K562 (cell line): ENCODE data around the gene HIVEP1. TPM values are rescaled to one million over a fixed set of nuclear protein-coding genes. Genes with fewer than 3 reads are reported as not detected.

Source experiments
- ATAC-seq: fragments of 200-7000 bp; cut with Tn5 transposase; 3 replicates; pipeline ENCODE4 v1.9.1; 2020; ENCODE audit warnings: moderate library complexity
- BruUV-seq: library from RNA; stranded (reverse); fragments of 400-500 nt; replicated peaks from 2 replicates; lab custom pipeline; 2021; lab: Mats Ljungman, UMichigan
- CTCF ChIA-PET: fragments of 300-600 bp; formaldehyde crosslinking; extraction: SDS; loops from one replicate; lab custom pipeline; 2021; ENCODE audit warnings: low intra/inter-chr PET ratio; lab: Yijun Ruan, JAX
- POLR2A ChIA-PET: fragments of 300-600, 350-650 bp; sonication (Branson Sonifier 250); formaldehyde crosslinking; extraction: SDS; loops from one replicate; lab custom pipeline; 2021; ENCODE audit warnings: antibody characterized with exemption, inconsistent platforms; lab: Yijun Ruan, JAX
- DNase-seq, 4 experiments: peaks; one replicate each; pipeline versions ENCODE4 v3.0.0 to v3.0.0-alpha.2; 2011 to 2018; ENCODE audit warnings: low spot score in 3 of 4, mixed read lengths in 3 of 4; ENCODE audit errors: extremely low read depth in 1 of 4
- FAIRE-seq: peaks from 2 replicates; lab custom pipeline; 2011; peaks lifted over from hg19 to GRCh38; lab: Jason Lieb, UNC
- H2AFZ ChIP-seq: 2 replicates; pipeline ENCODE4 v1.6.0; 2011; ENCODE audit warnings: low read depth, low read length, control low read depth, inconsistent platforms
- H3K27ac ChIP-seq: fragments of 200-600 bp; 3 replicates; pipeline ENCODE4 v1.8.0; 2011; ENCODE audit warnings: low read depth, mild to moderate bottlenecking, control low read depth, inconsistent platforms, low read length, moderate library complexity, mixed read lengths; ENCODE audit errors: extremely low read depth
- H3K27me3 ChIP-seq, 2 experiments: fragments of 300-600 bp in 1 of 2; 2 replicates in 1 of 2; 3 replicates in 1 of 2; pipeline versions ENCODE4 v1.6.0 to v1.8.0; 2011; ENCODE audit warnings: inconsistent platforms in 2 of 2, low read length in 2 of 2, mild to moderate bottlenecking in 1 of 2, mixed read lengths in 1 of 2, moderate library complexity in 1 of 2; ENCODE audit not compliant: control insufficient read depth in 2 of 2, insufficient read depth in 2 of 2
- H3K36me3 ChIP-seq: fragments of 300-600 bp; 3 replicates; pipeline ENCODE4 v1.8.0; 2011; ENCODE audit warnings: mild to moderate bottlenecking, low read length, inconsistent platforms; ENCODE audit not compliant: control insufficient read depth, insufficient read depth
- H3K4me1 ChIP-seq, 2 experiments: fragments of 200-600 bp in 1 of 2; replicated peaks in 1 of 2; 2 replicates in 1 of 2; 3 replicates in 1 of 2; pipeline versions ENCODE4 v1.5.1 to v1.8.0; 2011; ENCODE audit warnings: inconsistent platforms in 2 of 2, low read length in 2 of 2, mild to moderate bottlenecking in 1 of 2, mixed read lengths in 1 of 2, moderate library complexity in 1 of 2; ENCODE audit not compliant: control insufficient read depth in 2 of 2, insufficient read depth in 2 of 2
- H3K4me2 ChIP-seq: 2 replicates; pipeline ENCODE4 v1.6.1; 2011; ENCODE audit warnings: low read length, control low read depth, inconsistent platforms, mixed read lengths; ENCODE audit not compliant: insufficient read depth
- H3K4me3 ChIP-seq: fragments of 200-600 bp; sonication (generic), shearing (Covaris generic); 2 replicates; pipeline ENCODE4 v1.5.1; 2016; ENCODE audit warnings: control low read depth, inconsistent platforms
- H3K79me2 ChIP-seq: fragments of 200-600 bp; 3 replicates; pipeline ENCODE4 v1.8.0; 2011; ENCODE audit warnings: low read length, inconsistent platforms; ENCODE audit not compliant: control insufficient read depth, insufficient read depth
- H3K9ac ChIP-seq, 2 experiments: 2 replicates each; pipeline versions ENCODE4 v1.6.0 to v1.6.1; 2011; ENCODE audit warnings: low read depth in 2 of 2, low read length in 2 of 2, control low read depth in 1 of 2, inconsistent platforms in 1 of 2, mild to moderate bottlenecking in 1 of 2, mixed read lengths in 1 of 2; ENCODE audit not compliant: insufficient read depth in 1 of 2
- H3K9me1 ChIP-seq: one replicate; pipeline ENCODE4 v1.6.0; 2011; ENCODE audit warnings: inconsistent platforms, mild to moderate bottlenecking, low read length, moderate library complexity; ENCODE audit not compliant: control insufficient read depth, insufficient read depth
- H3K9me3 ChIP-seq: replicated peaks from 2 replicates; pipeline ENCODE4 v1.5.1; 2011; ENCODE audit warnings: low read depth, low read length, inconsistent platforms; ENCODE audit not compliant: control insufficient read depth, insufficient read depth
- H4K20me1 ChIP-seq: replicated peaks from 2 replicates; pipeline ENCODE4 v1.6.1; 2011; ENCODE audit warnings: low read length, inconsistent platforms, mixed read lengths; ENCODE audit not compliant: control insufficient read depth, insufficient read depth
- E2F3 ChIP-seq: fragments of 250-450 bp; sonication (Bioruptor Pico); IDR thresholded peaks from 2 replicates; pipeline ENCODE4 v1.4.0; 2020; ENCODE audit warnings: mild to moderate bottlenecking
- EWSR1 ChIP-seq: fragments of 450-650 bp; IDR thresholded peaks from 2 replicates; pipeline ENCODE4 v1.6.1; 2018; ENCODE audit warnings: borderline replicate concordance, mild to moderate bottlenecking, low read depth, moderate library complexity; ENCODE audit not compliant: partially characterized antibody
- HMG20A ChIP-seq: fragments of 450-650 bp; formaldehyde crosslinking; conservative IDR thresholded peaks from 2 replicates; pipeline ENCODE4 v1.4.0; 2020; ENCODE audit warnings: mild to moderate bottlenecking, mixed read lengths
- KLF13 ChIP-seq: fragments of 450-650 bp; IDR thresholded peaks from 2 replicates; pipeline ENCODE4 v1.6.1; 2016; ENCODE audit warnings: missing genetic modification characterization, low read depth, mild to moderate bottlenecking, missing compliant biosample characterization, moderate library complexity, borderline replicate concordance
- NFE2L1 ChIP-seq: fragments of 450-650 bp; IDR thresholded peaks from 2 replicates; pipeline ENCODE4 v1.6.1; 2016; ENCODE audit warnings: missing genetic modification characterization, low read depth, mild to moderate bottlenecking, missing compliant biosample characterization, moderate library complexity, borderline replicate concordance
- PTTG1 ChIP-seq: fragments of 450-650 bp; IDR thresholded peaks from 2 replicates; pipeline ENCODE4 v1.6.1; 2016; ENCODE audit warnings: low read depth, mild to moderate bottlenecking, missing genetic modification characterization, missing compliant biosample characterization
- RFX1 ChIP-seq: fragments of 450-650 bp; IDR thresholded peaks from 2 replicates; pipeline ENCODE4 v1.6.1; 2016; ENCODE audit warnings: mild to moderate bottlenecking, moderate library complexity
- SMARCA5 ChIP-seq: fragments of 450-650 bp; IDR thresholded peaks from 2 replicates; pipeline ENCODE4 v1.6.1; 2016
- SMARCE1 ChIP-seq: fragments of 450-650 bp; IDR thresholded peaks from 2 replicates; pipeline ENCODE4 v1.7.1; 2016; ENCODE audit warnings: mild to moderate bottlenecking
- STAG1 ChIP-seq: sonication (generic); formaldehyde crosslinking; IDR thresholded peaks from 2 replicates; pipeline ENCODE4 v1.5.0; 2020; ENCODE audit warnings: missing genetic modification reagents, borderline replicate concordance
- ZNF436 ChIP-seq: fragments of 250-450, 450-650 bp; sonication (Bioruptor Pico); formaldehyde crosslinking; IDR thresholded peaks from 2 replicates; pipeline ENCODE4 v1.7.0; 2020; ENCODE audit warnings: mild to moderate bottlenecking
- WGBS: fragments of 100-300 bp; shearing (Covaris generic); methylation state at CpG from one replicate; pipeline ENCODE4 v1.1.6; 2016; ENCODE audit warnings: low coverage, mixed read lengths; ENCODE audit not compliant: insufficient coverage; ENCODE audit errors: missing lambda C conversion rate; 5-methylcytosine and 5-hydroxymethylcytosine counted together
- in situ Hi-C: fragments of 300-500 bp; cut with MboI; formaldehyde crosslinking; loops from 4 replicates; pipeline ENCODE4 v1.15.0; 2018; ENCODE audit warnings: inconsistent platforms, mixed read lengths
- intact Hi-C: fragments of 100-400 bp; cut with micrococcal nuclease; formaldehyde crosslinking; loops from 2 replicates; pipeline ENCODE4 v1.14.2; 2022
- polyA plus RNA-seq, 8 experiments: library from polyadenylated mRNA; depleted of rRNA in 4 of 8; stranded (reverse) in 5 of 8; unstranded in 3 of 8; fragments of >200 nt; fragmentation: Nextera tagmentation in 2 of 8; fragmentation: Illumina TruSeq in 1 of 8; extraction: Ambion mirVana in 2 of 8; extraction: Trizol in 1 of 8; gene quantifications; 2 replicates each; pipeline versions ENCODE4 v1.2.1 to v1.2.3, GENCODE V29; 2011 to 2014; ENCODE audit warnings: inconsistent platforms in 1 of 8, missing spikeins in 1 of 8
- total RNA-seq, 7 experiments: library from RNA; depleted of rRNA in 6 of 7; stranded (reverse); fragments of >200 nt in 6 of 7; fragmentation: Illumina TruSeq in 2 of 7; extraction: Trizol in 2 of 7; gene quantifications; 2 replicates each; pipeline versions ENCODE4 v1.2.1 to v1.2.3, GENCODE V29; 2011 to 2021; ENCODE audit warnings: low replicate concordance in 1 of 7
- TF ChIP-seq, protein P1 (sequence below), 3 experiments: fragments of 200-800 bp in 1 of 3; sonication (Bioruptor generic) in 1 of 3; sonication (generic) in 1 of 3; formaldehyde crosslinking in 1 of 3; IDR thresholded peaks; 2 replicates each; pipeline versions ENCODE4 v1.6.1 to v1.8.0; 2016 to 2022; ENCODE audit warnings: mild to moderate bottlenecking in 2 of 3, missing compliant biosample characterization in 2 of 3, missing genetic modification characterization in 2 of 3, missing genetic modification reagents in 1 of 3
- TF ChIP-seq, protein P2 (sequence below): fragments of 450-650 bp; IDR thresholded peaks from 2 replicates; pipeline ENCODE4 v1.6.1; 2016; ENCODE audit warnings: low read depth

Gene HIVEP1
- total and polyA plus RNA-seq, 9 of the 15 experiments (the other 6 are each of a cell fraction or from before 2014, with no cell fraction given), result 6.0 to 33.3 (median 21.7) TPM

DNA sequence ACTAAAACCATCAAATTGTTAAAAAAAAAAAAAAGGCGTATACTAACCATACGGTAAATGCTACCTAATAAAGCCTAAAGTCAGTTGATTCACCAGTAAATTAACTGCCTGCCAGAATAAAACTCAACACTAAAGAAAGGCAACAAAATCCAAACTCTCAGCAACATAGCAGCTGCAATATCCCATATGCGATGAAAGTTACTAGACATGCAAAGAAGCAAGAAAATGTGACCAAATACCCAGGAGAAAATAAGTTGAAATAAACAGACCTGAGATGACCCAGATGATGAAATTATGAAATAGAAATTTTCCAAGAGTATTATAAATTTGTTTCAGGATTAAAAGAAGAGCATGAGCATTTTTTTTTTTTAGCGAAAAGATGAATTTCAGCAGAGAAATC lies 174.4 kb downstream of the HIVEP1 start:
- intact Hi-C loops (no loop called here), in situ Hi-C loops (no loop called here)
- H4K20me1 ChIP-seq, result no peaks in the 10 kb centered on the region
- H3K9me1 ChIP-seq, result no peaks in the 10 kb centered on the region
- no peak overlapping the region for H3K27ac ChIP-seq
- H2AFZ ChIP-seq, result no peak overlapping the region
- ATAC-seq (no peak), FAIRE-seq (no peak), DNase-seq (no peak)
- H3K27me3 ChIP-seq, result peaks cover 6 to 11% of the 10 kb centered on the region in 2 experiments; a peak in 2 of 5 replicates
- WGBS, result 0% methylated on average over 3 of the region's 4 CpGs
- H3K36me3 ChIP-seq, result no peaks in the 10 kb centered on the region
- H3K79me2 ChIP-seq, result no peaks in the 10 kb centered on the region
- ChIA-PET POLR2A (no interaction called here), CTCF (interaction anchor here (0.7 kb wide), 1 partner anchor 44 kb away, joined by 3 read pairs; no protein-coding TSS in a partner anchor)
- H3K4me3 ChIP-seq, result no peak overlapping the region
- no peak overlapping the region for H3K4me2 ChIP-seq
- H3K9me3 ChIP-seq, result no peaks in the 10 kb centered on the region
- no TSS peak for BruUV-seq
- H3K4me1 ChIP-seq, result no peaks in the 10 kb centered on the region
- no peak overlapping the region for H3K9ac ChIP-seq
- TF ChIP-seq HMG20A (CRISPR knock-in tag) (no peak), ZNF436 (CRISPR knock-in tag) (no peak), STAG1 (CRISPR knock-in tag) (no peak), RFX1 (no peak), NFE2L1 (no peak), PTTG1 (tag) (no peak), KLF13 (tag) (no peak), SMARCA5 (no peak), SMARCE1 (no peak), E2F3 (CRISPR knock-in tag) (no peak), EWSR1 (no peak)
- TF ChIP-seq, protein P1, sequence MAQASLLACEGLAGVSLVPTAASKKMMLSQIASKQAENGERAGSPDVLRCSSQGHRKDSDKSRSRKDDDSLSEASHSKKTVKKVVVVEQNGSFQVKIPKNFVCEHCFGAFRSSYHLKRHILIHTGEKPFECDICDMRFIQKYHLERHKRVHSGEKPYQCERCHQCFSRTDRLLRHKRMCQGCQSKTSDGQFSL (CRISPR knock-in tag; IDR thresholded peaks at IDR 0.05), result no peak
- TF ChIP-seq, protein P1 (tag; IDR thresholded peaks at IDR 0.05), result no peak
- TF ChIP-seq, protein P2, sequence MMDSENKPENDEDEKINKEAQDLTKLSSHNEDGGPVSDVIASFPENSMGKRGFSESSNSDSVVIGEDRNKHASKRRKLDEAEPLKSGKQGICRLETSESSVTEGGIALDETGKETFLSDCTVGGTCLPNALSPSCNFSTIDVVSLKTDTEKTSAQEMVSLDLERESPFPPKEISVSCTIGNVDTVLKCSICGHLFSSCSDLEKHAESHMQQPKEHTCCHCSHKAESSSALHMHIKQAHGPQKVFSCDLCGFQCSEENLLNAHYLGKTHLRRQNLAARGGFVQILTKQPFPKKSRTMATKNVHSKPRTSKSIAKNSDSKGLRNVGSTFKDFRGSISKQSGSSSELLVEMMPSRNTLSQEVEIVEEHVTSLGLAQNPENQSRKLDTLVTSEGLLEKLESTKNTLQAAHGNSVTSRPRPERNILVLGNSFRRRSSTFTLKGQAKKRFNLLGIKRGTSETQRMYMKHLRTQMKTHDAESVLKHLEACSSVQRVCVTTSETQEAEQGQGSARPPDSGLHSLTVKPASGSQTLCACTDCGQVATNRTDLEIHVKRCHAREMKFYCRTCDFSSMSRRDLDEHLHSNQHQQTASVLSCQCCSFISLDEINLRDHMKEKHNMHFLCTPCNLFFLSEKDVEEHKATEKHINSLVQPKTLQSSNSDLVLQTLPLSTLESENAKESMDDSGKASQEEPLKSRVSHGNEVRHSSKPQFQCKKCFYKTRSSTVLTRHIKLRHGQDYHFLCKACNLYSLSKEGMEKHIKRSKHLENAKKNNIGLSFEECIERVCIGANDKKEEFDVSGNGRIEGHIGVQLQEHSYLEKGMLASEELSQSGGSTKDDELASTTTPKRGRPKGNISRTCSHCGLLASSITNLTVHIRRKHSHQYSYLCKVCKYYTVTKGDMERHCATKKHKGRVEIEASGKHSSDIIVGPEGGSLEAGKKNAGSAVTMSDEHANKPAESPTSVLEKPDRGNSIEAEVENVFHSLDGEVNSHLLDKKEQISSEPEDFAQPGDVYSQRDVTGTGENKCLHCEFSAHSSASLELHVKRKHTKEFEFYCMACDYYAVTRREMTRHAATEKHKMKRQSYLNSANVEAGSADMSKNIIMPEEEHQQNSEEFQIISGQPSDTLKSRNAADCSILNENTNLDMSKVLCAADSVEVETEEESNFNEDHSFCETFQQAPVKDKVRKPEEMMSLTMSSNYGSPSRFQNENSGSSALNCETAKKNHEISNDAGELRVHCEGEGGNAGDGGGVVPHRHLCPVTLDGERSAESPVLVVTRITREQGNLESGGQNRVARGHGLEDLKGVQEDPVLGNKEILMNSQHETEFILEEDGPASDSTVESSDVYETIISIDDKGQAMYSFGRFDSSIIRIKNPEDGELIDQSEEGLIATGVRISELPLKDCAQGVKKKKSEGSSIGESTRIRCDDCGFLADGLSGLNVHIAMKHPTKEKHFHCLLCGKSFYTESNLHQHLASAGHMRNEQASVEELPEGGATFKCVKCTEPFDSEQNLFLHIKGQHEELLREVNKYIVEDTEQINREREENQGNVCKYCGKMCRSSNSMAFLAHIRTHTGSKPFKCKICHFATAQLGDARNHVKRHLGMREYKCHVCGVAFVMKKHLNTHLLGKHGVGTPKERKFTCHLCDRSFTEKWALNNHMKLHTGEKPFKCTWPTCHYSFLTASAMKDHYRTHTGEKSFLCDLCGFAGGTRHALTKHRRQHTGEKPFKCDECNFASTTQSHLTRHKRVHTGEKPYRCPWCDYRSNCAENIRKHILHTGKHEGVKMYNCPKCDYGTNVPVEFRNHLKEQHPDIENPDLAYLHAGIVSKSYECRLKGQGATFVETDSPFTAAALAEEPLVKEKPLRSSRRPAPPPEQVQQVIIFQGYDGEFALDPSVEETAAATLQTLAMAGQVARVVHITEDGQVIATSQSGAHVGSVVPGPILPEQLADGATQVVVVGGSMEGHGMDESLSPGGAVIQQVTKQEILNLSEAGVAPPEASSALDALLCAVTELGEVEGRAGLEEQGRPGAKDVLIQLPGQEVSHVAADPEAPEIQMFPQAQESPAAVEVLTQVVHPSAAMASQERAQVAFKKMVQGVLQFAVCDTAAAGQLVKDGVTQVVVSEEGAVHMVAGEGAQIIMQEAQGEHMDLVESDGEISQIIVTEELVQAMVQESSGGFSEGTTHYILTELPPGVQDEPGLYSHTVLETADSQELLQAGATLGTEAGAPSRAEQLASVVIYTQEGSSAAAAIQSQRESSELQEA, result no peak
